Measurements from ENCODE around the gene MACO1.

Gene MACO1

GRCh38 chr1:25445993-25446538 is 15.4 kb downstream of the MACO1 start:
- Histone ChIP-seq H3F3A (ENCODE audit: insufficient read depth) (0 out of 2 replicates have a peak, but pooled peaks cover 4% of the 10 kb centered on the region), H2AFZ (ENCODE audit: low read depth, low read length, severe bottlenecking) (no peak overlapping the region), H3K4me2 (ENCODE audit: low read depth, low read length, poor library complexity, severe bottlenecking) (no peak overlapping the region), H3K9me2 (replicated peaks; ENCODE audit: insufficient read depth, low read length) (no peaks in the 10 kb centered on the region), H3K27me3 (ENCODE audit: low read length) (no peaks in the 10 kb centered on the region), H3K36me3 (ENCODE audit: low read length) (peaks cover 8% of the 10 kb centered on the region; the same call in 1 of the 2 replicates), H3K9ac (ENCODE audit: low read length) (no peak overlapping the region), H3K79me2 (ENCODE audit: insufficient read depth, low read length) (peaks cover 29% of the 10 kb centered on the region), H3K27ac (ENCODE audit: low read depth, low read length) (no peak overlapping the region), H3K9me3 (ENCODE audit: insufficient read depth, low read length) (no peaks in the 10 kb centered on the region), H4K20me1 (ENCODE audit: low read depth, low read length) (peaks cover 6% of the 10 kb centered on the region; the same call in 1 of the 2 replicates), H3K4me3 (ENCODE audit: insufficient read depth, low read length, poor library complexity, severe bottlenecking) (no peak overlapping the region)
- no peak for TF ChIP-seq CTCF (IDR thresholded peaks at IDR 0.05; ENCODE audit: insufficient read depth, low read length, poor library complexity, severe bottlenecking)

- H2AFZ ChIP-seq (ENCODE audit: low read depth, low read length, severe bottlenecking), result no peak overlapping the region
- peaks cover 2% of the 10 kb centered on the region; the same call in 1 of the 2 replicates for H4K20me1 ChIP-seq (ENCODE audit: low read depth, low read length)
- no peaks in the 10 kb centered on the region for H3K9me3 ChIP-seq (ENCODE audit: insufficient read depth, low read length)
- peaks cover 29% of the 10 kb centered on the region for H3K79me2 ChIP-seq (ENCODE audit: insufficient read depth, low read length)
- no peaks in the 10 kb centered on the region for H3K9me2 ChIP-seq (replicated peaks; ENCODE audit: insufficient read depth, low read length)
- no peak overlapping the region for H3K9ac ChIP-seq (ENCODE audit: low read length)
- no peaks in the 10 kb centered on the region for H3K27me3 ChIP-seq (ENCODE audit: low read length)
- 0 out of 2 replicates have a peak, but pooled peaks cover 4% of the 10 kb centered on the region for H3F3A ChIP-seq (ENCODE audit: insufficient read depth)
- H3K36me3 ChIP-seq (ENCODE audit: low read length), result peaks cover 8% of the 10 kb centered on the region; the same call in 1 of the 2 replicates
- H3K4me2 ChIP-seq (ENCODE audit: low read depth, low read length, poor library complexity, severe bottlenecking), result no peak overlapping the region
- TF ChIP-seq CTCF (IDR thresholded peaks at IDR 0.05; ENCODE audit: insufficient read depth, low read length, poor library complexity, severe bottlenecking) (no peak), EZH2phosphoT487 (conservative IDR thresholded peaks at IDR 0.05; ENCODE audit: low read length) (no peak)
- H3K27ac ChIP-seq (ENCODE audit: low read depth, low read length), result no peak overlapping the region
- no peak overlapping the region for H3K4me3 ChIP-seq (ENCODE audit: insufficient read depth, low read length, poor library complexity, severe bottlenecking)
These were observed 16.9 kb downstream of the MACO1 start for GRCh38 chr1:25447547-25447946.

- TF ChIP-seq EZH2phosphoT487 (conservative IDR thresholded peaks at IDR 0.05; ENCODE audit: low read length), result no peak
- no peak for TF ChIP-seq CTCF (IDR thresholded peaks at IDR 0.05; ENCODE audit: insufficient read depth, low read length, poor library complexity, severe bottlenecking)
- Histone ChIP-seq H3K27ac (ENCODE audit: low read depth, low read length) (no peak overlapping the region), H3K9me2 (replicated peaks; ENCODE audit: insufficient read depth, low read length) (no peaks in the 10 kb centered on the region), H3K27me3 (ENCODE audit: low read length) (no peaks in the 10 kb centered on the region), H3K79me2 (ENCODE audit: insufficient read depth, low read length) (peaks cover 7% of the 10 kb centered on the region; the same call in 1 of the 2 replicates), H3K4me3 (ENCODE audit: insufficient read depth, low read length, poor library complexity, severe bottlenecking) (no peak overlapping the region), H2AFZ (ENCODE audit: low read depth, low read length, severe bottlenecking) (no peak overlapping the region), H3K9me3 (ENCODE audit: insufficient read depth, low read length) (no peaks in the 10 kb centered on the region), H3F3A (ENCODE audit: insufficient read depth) (no peaks in the 10 kb centered on the region), H3K36me3 (ENCODE audit: low read length) (peaks cover 15% of the 10 kb centered on the region; the same call in 1 of the 2 replicates), H3K9ac (ENCODE audit: low read length) (no peak overlapping the region), H4K20me1 (ENCODE audit: low read depth, low read length) (no peaks in the 10 kb centered on the region), H3K4me2 (ENCODE audit: low read depth, low read length, poor library complexity, severe bottlenecking) (no peak overlapping the region)
These were observed 20.2 kb downstream of the MACO1 start for GRCh38 chr1:25450891-25451290.

Measured in SU-DHL-6 (cell line).